Measurements from ENCODE around the gene SELENON. TPM values are rescaled to one million over a fixed set of nuclear protein-coding genes. Genes with fewer than 3 reads are reported as not detected.

Gene SELENON
- total and polyA plus RNA-seq, 4 donors: 4.3 to 16.1 (median 9.0) TPM

DNA sequence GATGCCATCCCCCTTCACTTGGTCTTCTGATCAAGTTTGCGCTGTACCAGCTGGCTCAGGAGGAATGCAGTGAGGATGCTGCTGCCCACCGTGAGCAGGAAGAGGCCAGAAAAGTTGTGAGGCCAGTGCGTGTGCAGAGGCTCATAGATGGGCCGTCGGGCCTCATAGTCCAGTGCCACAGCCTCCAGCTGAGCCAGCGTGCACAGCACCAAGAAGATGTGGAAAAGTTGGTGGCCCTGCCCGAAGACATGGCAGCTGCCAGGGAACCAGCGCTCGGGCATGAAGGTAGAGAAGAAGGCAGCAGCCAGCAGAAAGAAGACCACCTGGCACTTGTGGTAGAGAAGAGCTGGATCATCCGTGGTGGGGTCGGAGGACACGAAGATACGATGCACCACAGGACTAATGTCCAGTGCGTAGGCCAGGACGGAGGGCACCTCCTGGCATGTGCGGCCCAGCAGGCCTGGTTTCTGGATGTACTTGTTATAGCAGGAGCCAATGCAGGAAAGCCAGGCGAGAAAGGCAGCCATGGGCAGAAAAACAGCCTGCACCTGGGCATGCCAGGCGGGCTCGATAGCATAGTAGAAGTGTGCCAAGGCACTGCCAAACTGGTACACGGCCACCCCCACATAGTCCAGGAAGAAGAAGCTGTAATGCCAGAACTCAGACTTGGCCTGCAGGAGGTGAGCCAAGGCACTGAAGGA lies 62.9 kb downstream of the SELENON start:
- H3K9ac ChIP-seq (ENCODE audit: low read depth in 1 of 2, low read length in 2 of 2): no peak overlapping the region
- TF ChIP-seq TAF1 (conservative IDR thresholded peaks at IDR 0.05): no peak
- no peak for TF ChIP-seq FOXA2 (IDR thresholded peaks at IDR 0.05)
- TF ChIP-seq GABPA (IDR thresholded peaks at IDR 0.05 in 1 of 2, conservative IDR thresholded peaks at IDR 0.05 in 1 of 2): no peak
- TF ChIP-seq RXRA (IDR thresholded peaks at IDR 0.05): no peak
- TF ChIP-seq, protein P1, sequence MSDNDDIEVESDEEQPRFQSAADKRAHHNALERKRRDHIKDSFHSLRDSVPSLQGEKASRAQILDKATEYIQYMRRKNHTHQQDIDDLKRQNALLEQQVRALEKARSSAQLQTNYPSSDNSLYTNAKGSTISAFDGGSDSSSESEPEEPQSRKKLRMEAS (IDR thresholded peaks at IDR 0.05): no peak
- no peak for TF ChIP-seq HNF4G (IDR thresholded peaks at IDR 0.05)
- no peak for TF ChIP-seq NR2F2 (IDR thresholded peaks at IDR 0.05)
- TF ChIP-seq JUND (IDR thresholded peaks at IDR 0.05): no peak
- TF ChIP-seq, protein P2, sequence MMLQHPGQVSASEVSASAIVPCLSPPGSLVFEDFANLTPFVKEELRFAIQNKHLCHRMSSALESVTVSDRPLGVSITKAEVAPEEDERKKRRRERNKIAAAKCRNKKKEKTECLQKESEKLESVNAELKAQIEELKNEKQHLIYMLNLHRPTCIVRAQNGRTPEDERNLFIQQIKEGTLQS (IDR thresholded peaks at IDR 0.05): no peak
- TF ChIP-seq, protein P3, sequence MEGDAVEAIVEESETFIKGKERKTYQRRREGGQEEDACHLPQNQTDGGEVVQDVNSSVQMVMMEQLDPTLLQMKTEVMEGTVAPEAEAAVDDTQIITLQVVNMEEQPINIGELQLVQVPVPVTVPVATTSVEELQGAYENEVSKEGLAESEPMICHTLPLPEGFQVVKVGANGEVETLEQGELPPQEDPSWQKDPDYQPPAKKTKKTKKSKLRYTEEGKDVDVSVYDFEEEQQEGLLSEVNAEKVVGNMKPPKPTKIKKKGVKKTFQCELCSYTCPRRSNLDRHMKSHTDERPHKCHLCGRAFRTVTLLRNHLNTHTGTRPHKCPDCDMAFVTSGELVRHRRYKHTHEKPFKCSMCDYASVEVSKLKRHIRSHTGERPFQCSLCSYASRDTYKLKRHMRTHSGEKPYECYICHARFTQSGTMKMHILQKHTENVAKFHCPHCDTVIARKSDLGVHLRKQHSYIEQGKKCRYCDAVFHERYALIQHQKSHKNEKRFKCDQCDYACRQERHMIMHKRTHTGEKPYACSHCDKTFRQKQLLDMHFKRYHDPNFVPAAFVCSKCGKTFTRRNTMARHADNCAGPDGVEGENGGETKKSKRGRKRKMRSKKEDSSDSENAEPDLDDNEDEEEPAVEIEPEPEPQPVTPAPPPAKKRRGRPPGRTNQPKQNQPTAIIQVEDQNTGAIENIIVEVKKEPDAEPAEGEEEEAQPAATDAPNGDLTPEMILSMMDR (IDR thresholded peaks at IDR 0.05; ENCODE audit: low read depth, low read length, missing input control): no peak
- TF ChIP-seq FOXA1 (IDR thresholded peaks at IDR 0.05): no peak
- TF ChIP-seq, protein P4, sequence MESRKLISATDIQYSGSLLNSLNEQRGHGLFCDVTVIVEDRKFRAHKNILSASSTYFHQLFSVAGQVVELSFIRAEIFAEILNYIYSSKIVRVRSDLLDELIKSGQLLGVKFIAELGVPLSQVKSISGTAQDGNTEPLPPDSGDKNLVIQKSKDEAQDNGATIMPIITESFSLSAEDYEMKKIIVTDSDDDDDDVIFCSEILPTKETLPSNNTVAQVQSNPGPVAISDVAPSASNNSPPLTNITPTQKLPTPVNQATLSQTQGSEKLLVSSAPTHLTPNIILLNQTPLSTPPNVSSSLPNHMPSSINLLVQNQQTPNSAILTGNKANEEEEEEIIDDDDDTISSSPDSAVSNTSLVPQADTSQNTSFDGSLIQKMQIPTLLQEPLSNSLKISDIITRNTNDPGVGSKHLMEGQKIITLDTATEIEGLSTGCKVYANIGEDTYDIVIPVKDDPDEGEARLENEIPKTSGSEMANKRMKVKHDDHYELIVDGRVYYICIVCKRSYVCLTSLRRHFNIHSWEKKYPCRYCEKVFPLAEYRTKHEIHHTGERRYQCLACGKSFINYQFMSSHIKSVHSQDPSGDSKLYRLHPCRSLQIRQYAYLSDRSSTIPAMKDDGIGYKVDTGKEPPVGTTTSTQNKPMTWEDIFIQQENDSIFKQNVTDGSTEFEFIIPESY (IDR thresholded peaks at IDR 0.05): no peak
- TF ChIP-seq EGR1 (IDR thresholded peaks at IDR 0.05; ENCODE audit: low read depth in 2 of 2): no peak
- no peak for TF ChIP-seq HNF4A (conservative IDR thresholded peaks at IDR 0.05)
- no peaks in the 10 kb centered on the region for H3K27me3 ChIP-seq (ENCODE audit: control insufficient read depth in 4 of 4, insufficient read depth in 4 of 4, low read length in 3 of 4)
- no peak overlapping the region for H3K4me3 ChIP-seq (ENCODE audit: low read depth in 1 of 3, low read length in 3 of 3)
- no peaks in the 10 kb centered on the region for H3K9me3 ChIP-seq (ENCODE audit: control insufficient read depth in 4 of 4, low read length in 3 of 4)
- H3K4me1 ChIP-seq (ENCODE audit: control insufficient read depth in 4 of 4, insufficient read depth in 4 of 4, low read length in 3 of 4): peaks cover 11 to 30% (median 18%) of the 10 kb centered on the region in 4 donors
- H3K27ac ChIP-seq (ENCODE audit: low read depth in 1 of 2, low read length in 2 of 2): no peak overlapping the region
- DNase-seq (ENCODE audit: low spot score): no peak
- peaks cover 0 to 4% (median 0%) of the 10 kb centered on the region in 4 donors for H3K36me3 ChIP-seq (ENCODE audit: control insufficient read depth in 4 of 4, insufficient read depth in 3 of 4, low read depth in 1 of 4, low read length in 3 of 4)
- WGBS: 93% methylated on average over 20 of the region's 20 CpGs

DNA sequence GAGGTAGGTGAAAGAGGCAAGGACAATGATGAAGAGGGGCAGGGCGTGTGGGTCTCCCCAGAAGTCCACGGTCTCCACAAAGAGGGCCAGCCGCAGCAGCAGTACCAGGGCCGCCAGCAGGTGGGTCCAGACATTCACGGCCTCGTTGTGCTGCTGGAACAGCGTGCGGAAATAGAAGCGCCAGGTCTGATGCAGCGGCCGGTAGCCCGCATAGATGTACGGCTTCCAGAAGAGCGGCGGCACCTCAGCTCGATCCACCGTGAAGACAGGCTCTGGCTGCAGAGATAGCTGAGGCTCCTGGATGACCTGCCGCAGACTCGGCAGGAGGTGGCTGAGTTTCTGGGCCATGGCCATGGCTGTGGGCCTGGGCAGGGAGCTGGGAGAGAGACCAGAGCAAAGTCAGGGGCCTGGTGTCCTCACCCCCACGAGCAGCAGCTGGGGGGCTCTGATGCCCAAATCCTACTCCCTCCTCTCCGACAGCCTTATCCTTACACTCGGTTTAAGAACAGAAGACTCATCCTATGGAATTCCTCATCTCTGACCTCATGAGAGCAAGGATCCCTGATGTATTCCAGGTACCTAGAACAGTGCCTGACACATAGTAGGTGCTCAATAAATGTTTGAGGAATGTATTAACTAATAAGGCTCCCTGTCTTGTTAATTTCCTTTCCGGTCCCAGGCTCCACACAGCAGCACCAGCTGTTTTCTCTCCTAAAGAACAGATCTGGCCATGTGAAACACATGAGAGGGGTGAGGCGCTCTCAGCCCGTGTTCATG lies 63.7 kb downstream of the SELENON start:
- H3K27ac ChIP-seq (ENCODE audit: low read depth in 1 of 2, low read length in 2 of 2): no peak overlapping the region
- WGBS: 94% methylated on average over 25 of the region's 25 CpGs
- H3K9me3 ChIP-seq (ENCODE audit: control insufficient read depth in 4 of 4, low read length in 3 of 4): no peaks in the 10 kb centered on the region
- H3K4me3 ChIP-seq (ENCODE audit: low read depth in 1 of 3, low read length in 3 of 3): no peak overlapping the region
- peaks cover 0 to 4% (median 0%) of the 10 kb centered on the region in 4 donors for H3K36me3 ChIP-seq (ENCODE audit: control insufficient read depth in 4 of 4, insufficient read depth in 3 of 4, low read depth in 1 of 4, low read length in 3 of 4)
- no peak overlapping the region for H3K9ac ChIP-seq (ENCODE audit: low read depth in 1 of 2, low read length in 2 of 2)
- H3K27me3 ChIP-seq (ENCODE audit: control insufficient read depth in 4 of 4, insufficient read depth in 4 of 4, low read length in 3 of 4): no peaks in the 10 kb centered on the region
- H3K4me1 ChIP-seq (ENCODE audit: control insufficient read depth in 4 of 4, insufficient read depth in 4 of 4, low read length in 3 of 4): peaks cover 13 to 38% (median 24%) of the 10 kb centered on the region in 4 donors
- DNase-seq (ENCODE audit: low spot score): no peak
- no peak for TF ChIP-seq HNF4A (conservative IDR thresholded peaks at IDR 0.05)
- TF ChIP-seq NR2F2 (IDR thresholded peaks at IDR 0.05): no peak
- no peak for TF ChIP-seq GABPA (IDR thresholded peaks at IDR 0.05 in 1 of 2, conservative IDR thresholded peaks at IDR 0.05 in 1 of 2)
- TF ChIP-seq, protein P5, sequence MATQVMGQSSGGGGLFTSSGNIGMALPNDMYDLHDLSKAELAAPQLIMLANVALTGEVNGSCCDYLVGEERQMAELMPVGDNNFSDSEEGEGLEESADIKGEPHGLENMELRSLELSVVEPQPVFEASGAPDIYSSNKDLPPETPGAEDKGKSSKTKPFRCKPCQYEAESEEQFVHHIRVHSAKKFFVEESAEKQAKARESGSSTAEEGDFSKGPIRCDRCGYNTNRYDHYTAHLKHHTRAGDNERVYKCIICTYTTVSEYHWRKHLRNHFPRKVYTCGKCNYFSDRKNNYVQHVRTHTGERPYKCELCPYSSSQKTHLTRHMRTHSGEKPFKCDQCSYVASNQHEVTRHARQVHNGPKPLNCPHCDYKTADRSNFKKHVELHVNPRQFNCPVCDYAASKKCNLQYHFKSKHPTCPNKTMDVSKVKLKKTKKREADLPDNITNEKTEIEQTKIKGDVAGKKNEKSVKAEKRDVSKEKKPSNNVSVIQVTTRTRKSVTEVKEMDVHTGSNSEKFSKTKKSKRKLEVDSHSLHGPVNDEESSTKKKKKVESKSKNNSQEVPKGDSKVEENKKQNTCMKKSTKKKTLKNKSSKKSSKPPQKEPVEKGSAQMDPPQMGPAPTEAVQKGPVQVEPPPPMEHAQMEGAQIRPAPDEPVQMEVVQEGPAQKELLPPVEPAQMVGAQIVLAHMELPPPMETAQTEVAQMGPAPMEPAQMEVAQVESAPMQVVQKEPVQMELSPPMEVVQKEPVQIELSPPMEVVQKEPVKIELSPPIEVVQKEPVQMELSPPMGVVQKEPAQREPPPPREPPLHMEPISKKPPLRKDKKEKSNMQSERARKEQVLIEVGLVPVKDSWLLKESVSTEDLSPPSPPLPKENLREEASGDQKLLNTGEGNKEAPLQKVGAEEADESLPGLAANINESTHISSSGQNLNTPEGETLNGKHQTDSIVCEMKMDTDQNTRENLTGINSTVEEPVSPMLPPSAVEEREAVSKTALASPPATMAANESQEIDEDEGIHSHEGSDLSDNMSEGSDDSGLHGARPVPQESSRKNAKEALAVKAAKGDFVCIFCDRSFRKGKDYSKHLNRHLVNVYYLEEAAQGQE (IDR thresholded peaks at IDR 0.05): no peak
- TF ChIP-seq TAF1 (conservative IDR thresholded peaks at IDR 0.05): no peak
- TF ChIP-seq JUND (IDR thresholded peaks at IDR 0.05): no peak
- TF ChIP-seq, protein P1 (IDR thresholded peaks at IDR 0.05): no peak
- TF ChIP-seq SP1 (IDR thresholded peaks at IDR 0.05): no peak
- TF ChIP-seq RAD21 (IDR thresholded peaks at IDR 0.05): no peak
- TF ChIP-seq HNF4G (IDR thresholded peaks at IDR 0.05): no peak
- no peak for TF ChIP-seq YY1 (IDR thresholded peaks at IDR 0.05)
- TF ChIP-seq, protein P2 (IDR thresholded peaks at IDR 0.05): no peak
- TF ChIP-seq RXRA (IDR thresholded peaks at IDR 0.05): no peak
- TF ChIP-seq, protein P3 (IDR thresholded peaks at IDR 0.05; ENCODE audit: low read depth, low read length, missing input control): no peak
- no peak for TF ChIP-seq FOXA1 (IDR thresholded peaks at IDR 0.05)
- no peak for TF ChIP-seq FOXA2 (IDR thresholded peaks at IDR 0.05)

All from liver (tissue), 9 donors.